Activated CD4-positive, alpha-beta T cell treated with anti-CD3 and anti-CD28 coated beads, Interleukin-10, Interleukin-2, amounts not matched to agents 100 ng/mL and 50 ng/mL, durations not matched to agents 16 hours and 8 hours (primary cell): ENCODE results near the gene TXNL4A.
A peak's percentile ranks its signal among the peaks of the same experiment; 100 is the strongest.

ENCODE experiments used
- DNase-seq: peaks from one replicate; pipeline ENCODE4 v3.0.0-alpha.2; 2020

TXNL4A gene

GRCh38 chr18:79962835-79963657 is 25.3 kb downstream of the TXNL4A start:
- DNase-seq: peak; percentile 88

GRCh38 chr18:79962311-79962710 is 26.1 kb downstream of the TXNL4A start:
- DNase-seq: no peak

GRCh38 chr18:79961527-79962291 is 26.7 kb downstream of the TXNL4A start:
- no peak for DNase-seq

- DNase-seq: no peak
These were observed 27.3 kb downstream of the TXNL4A start for GRCh38 chr18:79960921-79961526.

- peak; percentile 53 for DNase-seq
These were observed 28.1 kb downstream of the TXNL4A start for GRCh38 chr18:79960161-79960801.

- DNase-seq: no peak
These were observed 29.4 kb downstream of the TXNL4A start for GRCh38 chr18:79958981-79959380.

- no peak for DNase-seq
These were observed 32.1 kb downstream of the TXNL4A start for GRCh38 chr18:79956276-79956675.

GRCh38 chr18:79955302-79956075 is 32.9 kb downstream of the TXNL4A start:
- DNase-seq: peak; percentile 45

- no peak for DNase-seq
These were observed 33.6 kb downstream of the TXNL4A start for GRCh38 chr18:79954791-79955190.

GRCh38 chr18:79953971-79954651 is 34.3 kb downstream of the TXNL4A start:
- no peak for DNase-seq

- DNase-seq: no peak
These were observed 35.3 kb downstream of the TXNL4A start for GRCh38 chr18:79952996-79953559.

GRCh38 chr18:79952456-79952995 is 35.8 kb downstream of the TXNL4A start:
- DNase-seq: no peak

GRCh38 chr18:79951545-79952455 is 36.6 kb downstream of the TXNL4A start, which contains the start of gene SLC66A2:
Gene SLC66A2, minus strand, starts transcription at chr18:79951653. Its CDS starts 727 bp downstream, at chr18:79950926.
- peak; percentile 94 for DNase-seq

GRCh38 chr18:79950515-79951341 is 37.6 kb downstream of the TXNL4A start:
- no peak for DNase-seq

GRCh38 chr18:79949697-79950487 is 38.5 kb downstream of the TXNL4A start:
- no peak for DNase-seq

GRCh38 chr18:79948719-79949411 is 39.5 kb downstream of the TXNL4A start:
- no peak for DNase-seq

- no peak for DNase-seq
These were observed 40.3 kb downstream of the TXNL4A start for GRCh38 chr18:79947881-79948610.
